HepG2 (cell line): ENCODE results near the gene JAKMIP2. TPM values are rescaled to one million over a fixed set of nuclear protein-coding genes. Genes with fewer than 3 reads are reported as not detected.
A peak's percentile ranks its signal among the peaks of the same experiment; 100 is the strongest.

ENCODE experiments used
- CREM ChIP-seq, 2 experiments: sonication (generic) in 1 of 2; formaldehyde crosslinking in 1 of 2; IDR thresholded peaks; 2 replicates each; pipeline versions ENCODE4 v1.4.0 to v1.6.1; 2016 to 2020; ENCODE audit warnings: antibody characterized with exemption in 1 of 2, mild to moderate bottlenecking in 1 of 2, missing genetic modification reagents in 1 of 2
- HNRNPLL ChIP-seq: fragments of 200-400 bp; formaldehyde crosslinking; IDR thresholded peaks from 2 replicates; pipeline ENCODE4 v1.6.1; 2017; ENCODE audit warnings: mild to moderate bottlenecking, low read depth, low read length; ENCODE audit not compliant: poor library complexity, severe bottlenecking
- HOXA3 ChIP-seq: sonication (generic); formaldehyde crosslinking; IDR thresholded peaks from 2 replicates; pipeline ENCODE4 v1.5.0; 2020; ENCODE audit warnings: missing genetic modification reagents
- JUNB ChIP-seq: sonication (generic); formaldehyde crosslinking; IDR thresholded peaks from 2 replicates; pipeline ENCODE4 v1.8.0; 2022; ENCODE audit warnings: missing genetic modification reagents, mild to moderate bottlenecking, borderline replicate concordance
- KDM2A ChIP-seq: sonication (generic); formaldehyde crosslinking; IDR thresholded peaks from 2 replicates; pipeline ENCODE4 v1.4.0; 2020; ENCODE audit warnings: low read depth, missing genetic modification reagents, borderline replicate concordance
- MED8 ChIP-seq: sonication (generic); formaldehyde crosslinking; IDR thresholded peaks from 2 replicates; pipeline ENCODE4 v1.8.1; 2023; ENCODE audit warnings: mild to moderate bottlenecking, missing genetic modification reagents; ENCODE audit not compliant: insufficient replicate concordance
- NCOR1 ChIP-seq: fragments of 200-600 bp; sonication (generic); IDR thresholded peaks from 2 replicates; pipeline ENCODE4 v1.7.0; 2017; ENCODE audit warnings: antibody characterized with exemption, low read length, borderline replicate concordance
- SMYD3 ChIP-seq: sonication (generic); formaldehyde crosslinking; IDR thresholded peaks from 2 replicates; pipeline ENCODE4 v1.8.1; 2023; ENCODE audit warnings: mild to moderate bottlenecking, missing genetic modification reagents
- SP5 ChIP-seq: IDR thresholded peaks from 2 replicates; pipeline ENCODE4 v1.6.1; 2016; ENCODE audit warnings: low read depth, borderline replicate concordance
- ZC3H4 ChIP-seq: sonication (generic); formaldehyde crosslinking; IDR thresholded peaks from 2 replicates; pipeline ENCODE4 v1.4.0; 2020; ENCODE audit warnings: missing genetic modification reagents, borderline replicate concordance
- ZFP90 ChIP-seq: sonication (generic); formaldehyde crosslinking; IDR thresholded peaks from 2 replicates; pipeline ENCODE4 v1.8.0; 2022; ENCODE audit warnings: missing genetic modification reagents, mild to moderate bottlenecking, inconsistent platforms, borderline replicate concordance
- ZNF350 ChIP-seq: sonication (generic); formaldehyde crosslinking; IDR thresholded peaks from 2 replicates; pipeline ENCODE4 v1.4.0; 2020; ENCODE audit warnings: mild to moderate bottlenecking, low read depth, missing genetic modification reagents, borderline replicate concordance
- ZNF605 ChIP-seq: sonication (generic); formaldehyde crosslinking; IDR thresholded peaks from 2 replicates; pipeline ENCODE4 v1.8.0; 2022; ENCODE audit warnings: mild to moderate bottlenecking, missing genetic modification reagents
- ZSCAN22 ChIP-seq: sonication (generic); formaldehyde crosslinking; IDR thresholded peaks from 2 replicates; pipeline ENCODE4 v1.4.0; 2020; ENCODE audit warnings: mild to moderate bottlenecking, missing genetic modification reagents
- polyA plus RNA-seq, 8 experiments: library from polyadenylated mRNA; depleted of rRNA in 3 of 8; stranded (reverse) in 7 of 8; unstranded in 1 of 8; fragments of >200 nt; fragmentation: Illumina TruSeq in 4 of 8; extraction: Trizol in 4 of 8; gene quantifications; 2 replicates each; pipeline versions ENCODE4 v1.2.1 to v1.2.3, GENCODE V29; 2011 to 2016; ENCODE audit warnings: low read depth in 4 of 8, missing spikeins in 1 of 8, mixed read lengths in 1 of 8; ENCODE audit not compliant: insufficient read depth in 1 of 8
- total RNA-seq, 5 experiments: library from RNA; depleted of rRNA; stranded (reverse); fragments of >200 nt; fragmentation: Illumina TruSeq; extraction: Trizol; gene quantifications; 2 replicates each; pipeline ENCODE4 v1.2.3, GENCODE V29; 2016; ENCODE audit warnings: low read depth in 1 of 5
- TF ChIP-seq, protein P1 (sequence below): sonication (generic); formaldehyde crosslinking; conservative IDR thresholded peaks from 2 replicates; pipeline ENCODE4 v1.4.0; 2020; ENCODE audit warnings: missing genetic modification reagents
- TF ChIP-seq, protein P2 (sequence below): sonication (generic); formaldehyde crosslinking; IDR thresholded peaks from 2 replicates; pipeline ENCODE4 v1.5.1; 2020; ENCODE audit warnings: missing genetic modification reagents, mild to moderate bottlenecking, borderline replicate concordance
- TF ChIP-seq, protein P3 (sequence below): sonication (generic); formaldehyde crosslinking; IDR thresholded peaks from 2 replicates; pipeline ENCODE4 v1.4.0; 2020; ENCODE audit warnings: missing genetic modification reagents
- TF ChIP-seq, protein P4 (sequence below): sonication (generic); formaldehyde crosslinking; IDR thresholded peaks from 2 replicates; pipeline ENCODE4 v1.5.0; 2020; ENCODE audit warnings: mild to moderate bottlenecking, missing genetic modification reagents, borderline replicate concordance

The JAKMIP2 gene
- total and polyA plus RNA-seq, 2 of the 13 experiments (the other 11 are each of a cell fraction or from before 2014, with no cell fraction given) = 0.04 to 2.1 TPM

DNA sequence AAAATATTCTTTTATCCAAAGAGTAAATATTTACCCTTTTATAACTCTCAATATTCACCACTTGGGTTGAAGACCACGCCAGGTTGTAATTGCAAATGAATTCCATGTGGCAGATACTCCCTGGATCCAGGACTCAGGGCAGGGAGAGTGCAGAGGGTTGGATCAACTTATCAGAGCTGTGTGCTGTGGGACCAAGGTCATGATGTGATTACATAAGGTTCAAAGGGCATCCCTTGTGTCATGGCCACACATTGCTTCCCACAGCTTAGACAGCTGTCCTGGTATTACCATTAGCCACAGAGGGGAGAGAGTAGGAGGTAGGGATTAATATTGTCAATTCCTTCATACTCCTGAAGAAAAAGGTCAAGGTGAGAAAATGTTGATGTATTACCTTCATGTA lies 133.9 kb downstream of the JAKMIP2 start (continued):
- TF ChIP-seq SMYD3 (CRISPR knock-in tag) (no peak), ZNF605 (no peak), MED8 (CRISPR knock-in tag) (no peak), ZFP90 (CRISPR knock-in tag) (no peak), CREM (IDR thresholded peaks at IDR 0.05) (0 out of 2 replicates have a peak, but pooled peaks have one; percentile 22), CREM (CRISPR knock-in tag; IDR thresholded peaks at IDR 0.05) (no peak), ZSCAN22 (CRISPR knock-in tag) (no peak), HOXA3 (peak; percentile 65; the same call in 1 of the 2 replicates), ZNF350 (CRISPR knock-in tag) (no peak), HNRNPLL (no peak), SP5 (CRISPR knock-in tag) (0 out of 2 replicates have a peak, but pooled peaks have one; percentile 22), JUNB (CRISPR knock-in tag) (no peak), ZC3H4 (CRISPR knock-in tag) (no peak), KDM2A (CRISPR knock-in tag) (no peak), NCOR1 (peak; percentile 67; the same call in 1 of the 2 replicates)
- TF ChIP-seq, protein P1, sequence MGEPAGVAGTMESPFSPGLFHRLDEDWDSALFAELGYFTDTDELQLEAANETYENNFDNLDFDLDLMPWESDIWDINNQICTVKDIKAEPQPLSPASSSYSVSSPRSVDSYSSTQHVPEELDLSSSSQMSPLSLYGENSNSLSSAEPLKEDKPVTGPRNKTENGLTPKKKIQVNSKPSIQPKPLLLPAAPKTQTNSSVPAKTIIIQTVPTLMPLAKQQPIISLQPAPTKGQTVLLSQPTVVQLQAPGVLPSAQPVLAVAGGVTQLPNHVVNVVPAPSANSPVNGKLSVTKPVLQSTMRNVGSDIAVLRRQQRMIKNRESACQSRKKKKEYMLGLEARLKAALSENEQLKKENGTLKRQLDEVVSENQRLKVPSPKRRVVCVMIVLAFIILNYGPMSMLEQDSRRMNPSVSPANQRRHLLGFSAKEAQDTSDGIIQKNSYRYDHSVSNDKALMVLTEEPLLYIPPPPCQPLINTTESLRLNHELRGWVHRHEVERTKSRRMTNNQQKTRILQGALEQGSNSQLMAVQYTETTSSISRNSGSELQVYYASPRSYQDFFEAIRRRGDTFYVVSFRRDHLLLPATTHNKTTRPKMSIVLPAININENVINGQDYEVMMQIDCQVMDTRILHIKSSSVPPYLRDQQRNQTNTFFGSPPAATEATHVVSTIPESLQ (CRISPR knock-in tag) = no peak
- TF ChIP-seq, protein P2, sequence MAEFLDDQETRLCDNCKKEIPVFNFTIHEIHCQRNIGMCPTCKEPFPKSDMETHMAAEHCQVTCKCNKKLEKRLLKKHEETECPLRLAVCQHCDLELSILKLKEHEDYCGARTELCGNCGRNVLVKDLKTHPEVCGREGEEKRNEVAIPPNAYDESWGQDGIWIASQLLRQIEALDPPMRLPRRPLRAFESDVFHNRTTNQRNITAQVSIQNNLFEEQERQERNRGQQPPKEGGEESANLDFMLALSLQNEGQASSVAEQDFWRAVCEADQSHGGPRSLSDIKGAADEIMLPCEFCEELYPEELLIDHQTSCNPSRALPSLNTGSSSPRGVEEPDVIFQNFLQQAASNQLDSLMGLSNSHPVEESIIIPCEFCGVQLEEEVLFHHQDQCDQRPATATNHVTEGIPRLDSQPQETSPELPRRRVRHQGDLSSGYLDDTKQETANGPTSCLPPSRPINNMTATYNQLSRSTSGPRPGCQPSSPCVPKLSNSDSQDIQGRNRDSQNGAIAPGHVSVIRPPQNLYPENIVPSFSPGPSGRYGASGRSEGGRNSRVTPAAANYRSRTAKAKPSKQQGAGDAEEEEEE (CRISPR knock-in tag) = no peak
- TF ChIP-seq, protein P3, sequence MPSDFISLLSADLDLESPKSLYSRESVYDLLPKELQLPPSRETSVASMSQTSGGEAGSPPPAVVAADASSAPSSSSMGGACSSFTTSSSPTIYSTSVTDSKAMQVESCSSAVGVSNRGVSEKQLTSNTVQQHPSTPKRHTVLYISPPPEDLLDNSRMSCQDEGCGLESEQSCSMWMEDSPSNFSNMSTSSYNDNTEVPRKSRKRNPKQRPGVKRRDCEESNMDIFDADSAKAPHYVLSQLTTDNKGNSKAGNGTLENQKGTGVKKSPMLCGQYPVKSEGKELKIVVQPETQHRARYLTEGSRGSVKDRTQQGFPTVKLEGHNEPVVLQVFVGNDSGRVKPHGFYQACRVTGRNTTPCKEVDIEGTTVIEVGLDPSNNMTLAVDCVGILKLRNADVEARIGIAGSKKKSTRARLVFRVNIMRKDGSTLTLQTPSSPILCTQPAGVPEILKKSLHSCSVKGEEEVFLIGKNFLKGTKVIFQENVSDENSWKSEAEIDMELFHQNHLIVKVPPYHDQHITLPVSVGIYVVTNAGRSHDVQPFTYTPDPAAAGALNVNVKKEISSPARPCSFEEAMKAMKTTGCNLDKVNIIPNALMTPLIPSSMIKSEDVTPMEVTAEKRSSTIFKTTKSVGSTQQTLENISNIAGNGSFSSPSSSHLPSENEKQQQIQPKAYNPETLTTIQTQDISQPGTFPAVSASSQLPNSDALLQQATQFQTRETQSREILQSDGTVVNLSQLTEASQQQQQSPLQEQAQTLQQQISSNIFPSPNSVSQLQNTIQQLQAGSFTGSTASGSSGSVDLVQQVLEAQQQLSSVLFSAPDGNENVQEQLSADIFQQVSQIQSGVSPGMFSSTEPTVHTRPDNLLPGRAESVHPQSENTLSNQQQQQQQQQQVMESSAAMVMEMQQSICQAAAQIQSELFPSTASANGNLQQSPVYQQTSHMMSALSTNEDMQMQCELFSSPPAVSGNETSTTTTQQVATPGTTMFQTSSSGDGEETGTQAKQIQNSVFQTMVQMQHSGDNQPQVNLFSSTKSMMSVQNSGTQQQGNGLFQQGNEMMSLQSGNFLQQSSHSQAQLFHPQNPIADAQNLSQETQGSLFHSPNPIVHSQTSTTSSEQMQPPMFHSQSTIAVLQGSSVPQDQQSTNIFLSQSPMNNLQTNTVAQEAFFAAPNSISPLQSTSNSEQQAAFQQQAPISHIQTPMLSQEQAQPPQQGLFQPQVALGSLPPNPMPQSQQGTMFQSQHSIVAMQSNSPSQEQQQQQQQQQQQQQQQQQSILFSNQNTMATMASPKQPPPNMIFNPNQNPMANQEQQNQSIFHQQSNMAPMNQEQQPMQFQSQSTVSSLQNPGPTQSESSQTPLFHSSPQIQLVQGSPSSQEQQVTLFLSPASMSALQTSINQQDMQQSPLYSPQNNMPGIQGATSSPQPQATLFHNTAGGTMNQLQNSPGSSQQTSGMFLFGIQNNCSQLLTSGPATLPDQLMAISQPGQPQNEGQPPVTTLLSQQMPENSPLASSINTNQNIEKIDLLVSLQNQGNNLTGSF (CRISPR knock-in tag) = no peak
- TF ChIP-seq, protein P4, sequence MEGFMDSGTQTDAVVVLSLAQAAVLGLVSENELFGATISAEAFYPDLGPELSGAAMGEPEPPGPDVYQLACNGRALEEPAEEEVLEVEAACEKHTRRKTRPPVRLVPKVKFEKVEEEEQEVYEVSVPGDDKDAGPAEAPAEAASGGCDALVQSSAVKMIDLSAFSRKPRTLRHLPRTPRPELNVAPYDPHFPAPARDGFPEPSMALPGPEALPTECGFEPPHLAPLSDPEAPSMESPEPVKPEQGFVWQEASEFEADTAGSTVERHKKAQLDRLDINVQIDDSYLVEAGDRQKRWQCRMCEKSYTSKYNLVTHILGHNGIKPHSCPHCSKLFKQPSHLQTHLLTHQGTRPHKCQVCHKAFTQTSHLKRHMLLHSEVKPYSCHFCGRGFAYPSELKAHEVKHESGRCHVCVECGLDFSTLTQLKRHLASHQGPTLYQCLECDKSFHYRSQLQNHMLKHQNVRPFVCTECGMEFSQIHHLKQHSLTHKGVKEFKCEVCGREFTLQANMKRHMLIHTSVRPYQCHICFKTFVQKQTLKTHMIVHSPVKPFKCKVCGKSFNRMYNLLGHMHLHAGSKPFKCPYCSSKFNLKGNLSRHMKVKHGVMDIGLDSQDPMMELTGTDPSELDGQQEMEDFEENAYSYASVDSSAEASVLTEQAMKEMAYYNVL (CRISPR knock-in tag) = peak; percentile 73; the same call in 1 of the 2 replicates
